NCI-H1436 (cell line): Measurements from ENCODE around the gene PLCL2.
"Not testable (repeated sequence)": the region's sequence is repeated elsewhere in the genome, so short reads cannot be mapped to it uniquely, and the experiment has no call there.

ENCODE experiments used
- DNase-seq: peaks from one replicate; lab custom pipeline; 2025; lab: John Stamatoyannopoulos, UW

Gene PLCL2

GRCh38 chr3:17075907-17076306 lies 191.2 kb downstream of the PLCL2 start:
- DNase-seq: no peak

- DNase-seq: no peak
Observed at GRCh38 chr3:17076940-17077605, 192.3 kb downstream of the PLCL2 start.

DNA sequence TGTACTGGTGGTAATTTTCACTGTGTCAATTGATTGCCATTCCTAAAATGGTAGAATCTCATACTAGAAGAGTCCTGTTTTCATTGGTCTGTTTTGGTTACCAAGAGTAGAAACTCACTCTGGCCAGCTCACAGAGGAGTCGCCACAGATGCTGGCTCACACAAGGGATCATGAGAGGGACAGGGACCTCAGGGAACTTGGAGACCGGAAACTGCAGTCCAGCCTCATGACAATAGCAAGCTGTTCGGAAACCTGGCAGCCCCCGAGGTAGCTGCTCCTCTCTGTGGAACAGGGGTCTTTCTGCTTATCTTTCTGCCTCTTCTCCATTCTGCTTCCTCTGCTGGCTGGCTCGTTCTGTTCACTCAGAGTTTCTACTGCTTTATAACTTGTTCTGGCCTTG lies 192.9 kb downstream of the PLCL2 start:
- no peak for DNase-seq

DNA sequence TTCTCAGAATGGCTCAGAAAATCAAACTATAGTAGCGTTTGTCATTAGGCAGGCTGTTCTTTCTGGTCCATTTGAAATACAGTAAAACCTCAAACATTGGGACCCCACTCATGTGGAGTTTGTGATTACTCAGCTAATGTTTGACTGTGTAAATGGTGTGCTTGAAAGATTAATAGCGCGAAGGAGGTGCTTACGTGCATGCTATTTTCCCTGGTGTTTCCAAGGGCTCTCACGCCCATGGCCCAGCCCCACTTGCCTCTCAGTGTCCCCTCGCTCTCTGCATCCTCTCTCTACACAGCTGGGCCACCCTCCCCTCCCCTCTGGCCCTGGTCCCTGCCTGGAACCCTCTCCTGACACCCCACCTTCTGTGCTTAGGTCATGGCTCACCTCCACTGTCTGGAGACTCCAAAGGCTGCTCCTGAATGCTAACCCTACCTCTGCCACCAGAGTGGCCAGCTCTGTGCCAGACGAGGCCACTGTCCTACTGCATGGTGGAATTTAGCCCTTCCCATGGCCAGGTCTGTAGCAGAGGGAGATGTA lies 194.2 kb downstream of the PLCL2 start:
- no peak for DNase-seq

DNA sequence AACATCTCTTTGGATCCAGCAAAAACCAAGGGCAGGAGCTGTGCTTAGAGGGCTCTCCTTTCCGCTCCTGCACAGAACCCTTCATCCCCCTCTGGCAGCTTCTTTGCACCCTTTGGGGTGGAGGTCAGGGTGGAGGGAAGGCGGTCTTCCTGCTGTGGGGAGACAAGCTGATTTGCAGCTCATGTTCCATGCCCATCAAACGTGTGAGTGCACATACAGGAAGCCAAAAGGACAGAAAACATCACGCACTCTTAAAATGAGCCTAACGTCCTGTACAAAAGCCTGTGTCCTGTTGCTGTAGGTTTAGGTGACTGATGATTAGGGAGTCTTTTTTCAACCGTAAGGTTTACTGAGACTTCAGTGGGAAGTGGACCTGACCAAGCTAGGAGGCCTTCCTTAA lies 195.2 kb downstream of the PLCL2 start:
- no peak for DNase-seq

GRCh38 chr3:17081520-17081919 lies 196.8 kb downstream of the PLCL2 start:
- DNase-seq: no peak

- no peak for DNase-seq
Observed at GRCh38 chr3:17087509-17087908, 202.8 kb downstream of the PLCL2 start.

- no peak for DNase-seq
Observed at GRCh38 chr3:17088017-17088416, 203.3 kb downstream of the PLCL2 start.

DNA sequence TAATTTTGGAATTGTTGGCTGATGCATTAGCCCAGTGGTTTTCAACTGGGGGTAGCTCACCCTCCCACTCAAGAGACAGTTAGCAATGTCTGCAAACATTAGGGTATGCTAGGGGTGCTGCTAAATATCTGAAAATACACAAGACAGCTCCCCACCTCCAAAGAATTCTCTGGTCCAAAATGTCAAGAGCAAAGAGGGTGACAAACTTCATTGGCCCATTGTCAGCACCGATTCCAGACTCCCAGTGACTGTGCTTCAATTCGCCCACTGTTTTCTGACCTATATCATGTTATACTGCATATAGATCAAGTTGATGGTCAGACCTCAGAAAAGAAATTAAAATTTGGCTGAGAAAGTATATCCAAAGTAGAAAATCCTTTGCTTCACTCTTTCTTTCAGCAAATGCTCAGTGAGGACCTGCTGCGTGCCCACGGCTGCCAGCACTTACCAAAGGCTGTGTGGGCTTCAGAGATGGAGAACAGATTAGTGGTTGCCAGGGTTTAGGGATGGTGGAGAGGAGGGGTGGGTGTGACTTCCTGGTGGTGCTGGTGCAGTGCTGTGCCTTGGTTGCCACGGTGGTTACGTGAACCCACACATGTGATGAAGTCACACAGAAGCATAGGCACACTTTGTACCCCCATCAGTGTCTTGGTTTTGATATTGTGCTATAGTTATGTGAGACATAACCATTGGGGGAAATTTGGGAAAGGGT lies 204.0 kb downstream of the PLCL2 start:
- DNase-seq: no peak

- DNase-seq: no peak
Observed at GRCh38 chr3:17089314-17089700, 204.6 kb downstream of the PLCL2 start.

DNA sequence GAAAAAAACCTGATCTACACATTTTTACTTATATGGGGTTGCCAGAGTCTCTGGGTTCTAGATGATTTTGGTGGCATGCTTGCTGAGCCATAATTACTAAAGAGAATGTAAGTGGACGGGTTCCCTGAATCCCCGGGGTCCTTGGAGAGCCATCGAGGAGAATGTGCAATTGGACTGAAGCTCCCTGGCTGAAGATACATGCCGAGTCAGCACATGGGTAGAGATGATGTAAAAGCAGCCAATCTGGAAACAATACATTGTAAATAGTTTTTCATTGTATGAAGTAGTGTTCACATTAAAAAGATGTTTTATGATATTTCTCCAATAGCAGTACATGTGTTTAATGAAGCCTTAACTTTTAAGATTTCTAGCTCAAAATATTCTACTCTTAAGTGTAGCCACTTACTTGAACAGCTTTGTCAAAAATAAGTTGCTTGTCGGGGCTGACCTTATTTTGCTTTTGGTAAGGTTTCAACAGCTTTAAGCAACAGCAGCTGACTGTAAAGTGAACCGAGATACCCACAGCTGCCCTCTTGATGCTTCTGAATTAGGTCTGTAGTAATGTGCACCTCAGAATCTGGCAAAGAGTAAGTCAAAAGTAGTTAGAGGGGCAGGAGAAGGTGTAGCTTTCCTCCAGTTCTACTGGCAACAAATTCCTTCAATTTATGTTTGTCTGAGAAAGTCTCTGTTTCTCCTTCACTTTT lies 205.7 kb downstream of the PLCL2 start:
- DNase-seq: no peak

- DNase-seq: no peak
Observed at GRCh38 chr3:17091910-17092582, 207.3 kb downstream of the PLCL2 start.

DNA sequence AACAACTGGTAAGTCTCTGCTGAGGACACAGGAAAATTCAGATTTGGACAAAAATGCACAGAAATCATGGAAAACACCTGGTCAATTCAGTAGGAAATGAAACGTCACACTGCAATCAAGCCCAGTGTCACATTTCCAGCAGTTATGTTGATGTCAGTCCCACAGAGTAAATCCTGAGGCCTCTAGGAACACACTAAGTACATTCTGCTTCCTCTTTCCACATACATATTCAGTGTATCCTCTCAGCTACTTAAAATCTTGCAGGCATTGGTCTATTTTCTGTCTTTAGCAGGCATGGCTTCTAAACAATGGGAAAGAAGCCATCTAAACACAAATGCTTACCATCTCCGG lies 207.8 kb downstream of the PLCL2 start:
- DNase-seq: no peak

GRCh38 chr3:17094551-17094950 lies 209.8 kb downstream of the PLCL2 start:
- DNase-seq: no peak

DNA sequence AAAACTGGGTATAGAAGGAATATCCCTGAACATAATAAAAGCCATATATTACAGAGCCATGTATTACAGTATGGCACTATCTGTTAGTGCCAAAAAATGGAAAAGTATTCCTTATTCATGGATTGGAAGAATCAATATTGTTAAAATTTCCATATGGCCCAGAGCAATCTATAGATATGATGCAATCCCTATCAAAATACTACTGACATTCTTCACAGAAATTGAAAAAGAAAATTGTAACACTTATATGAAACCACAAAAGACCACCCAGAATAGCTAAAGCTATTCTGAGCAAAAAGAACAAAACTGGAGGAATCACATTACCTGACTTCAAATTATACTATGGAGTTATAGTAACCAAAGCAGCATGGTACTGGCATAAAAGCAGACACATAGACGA lies 218.8 kb downstream of the PLCL2 start:
- DNase-seq: no peak

- DNase-seq: not testable (repeated sequence)
Observed at GRCh38 chr3:17106801-17107200, 222.0 kb downstream of the PLCL2 start.

DNA sequence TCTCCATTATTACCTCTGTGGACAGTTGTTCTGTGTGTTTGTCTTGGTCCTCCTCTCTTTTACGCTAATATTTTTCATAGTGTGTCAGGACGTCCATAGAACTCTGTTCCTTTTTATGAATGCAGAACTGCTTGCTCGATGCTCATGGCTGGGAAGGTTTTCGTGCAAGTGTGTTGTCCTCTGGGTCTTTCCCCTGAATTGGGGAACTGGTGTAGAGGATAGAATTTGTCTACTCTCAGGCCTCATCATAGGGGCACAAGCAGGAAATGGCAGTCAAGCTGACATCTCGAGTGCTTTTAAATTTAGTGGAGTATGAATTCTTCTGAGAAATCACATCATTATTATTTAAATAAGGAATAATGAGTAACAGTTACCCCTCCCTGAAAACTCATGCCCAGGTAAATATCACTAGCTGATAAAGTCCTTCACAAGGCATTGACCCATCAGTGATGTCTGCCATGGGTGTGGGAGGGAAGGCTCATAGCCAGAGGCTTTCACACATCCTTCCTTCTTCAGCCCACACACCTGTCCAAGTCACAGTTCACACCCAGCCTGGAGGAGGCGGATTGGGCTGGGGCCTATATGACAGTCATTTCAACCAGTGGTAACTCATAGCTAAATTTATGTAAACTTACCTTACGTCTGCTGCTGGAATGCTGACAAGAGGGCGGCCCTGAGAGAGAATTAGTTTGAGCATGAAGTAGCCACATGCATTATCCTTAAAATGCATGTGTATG lies 226.1 kb downstream of the PLCL2 start:
- DNase-seq: no peak

DNA sequence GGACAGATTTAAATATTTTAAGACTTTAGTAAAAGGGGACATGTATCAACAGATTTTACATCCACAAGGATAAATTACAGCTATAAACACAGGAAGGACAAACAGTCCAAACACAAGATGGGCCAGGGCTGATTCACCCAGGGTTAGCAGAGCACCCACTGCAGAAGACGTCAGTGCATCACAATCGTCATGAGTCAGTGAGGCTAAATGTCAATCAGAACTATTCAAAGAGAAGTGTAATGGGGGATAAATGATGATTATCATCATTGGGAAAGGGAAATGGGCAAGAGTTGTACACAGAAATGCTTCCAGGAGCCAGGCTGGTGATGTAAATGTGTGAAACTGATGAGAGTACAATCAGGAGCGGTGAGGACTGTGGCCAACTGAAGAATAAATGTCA lies 226.8 kb downstream of the PLCL2 start:
- no peak for DNase-seq

DNA sequence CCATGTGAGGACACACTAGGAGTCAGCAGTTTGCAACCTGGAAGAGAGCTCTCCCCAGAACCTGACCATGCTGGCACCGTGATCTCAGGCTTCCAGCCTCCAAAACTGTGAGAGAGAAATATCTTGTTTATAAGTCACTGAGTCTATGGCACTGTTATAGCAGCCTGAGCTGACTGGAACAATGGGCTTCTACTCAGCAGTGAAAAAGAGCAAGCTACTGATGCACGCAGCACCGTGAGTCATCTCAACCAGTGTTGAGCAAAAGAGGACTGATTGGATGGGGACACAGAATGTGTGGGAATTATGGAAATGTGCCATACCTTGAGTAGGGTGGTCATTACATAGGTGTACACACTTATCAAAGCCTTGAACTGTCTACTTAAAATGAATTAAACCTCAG lies 230.4 kb downstream of the PLCL2 start:
- no peak for DNase-seq

- DNase-seq: no peak
Observed at GRCh38 chr3:17116007-17116600, 231.3 kb downstream of the PLCL2 start.

- no peak for DNase-seq
Observed at GRCh38 chr3:17118771-17119170, 234.0 kb downstream of the PLCL2 start.
